Brain microvascular endothelial cell (primary cell): ENCODE results near the gene CTNND2.

ENCODE experiments used
- DNase-seq: peaks from one replicate; pipeline ENCODE4 v3.0.0-alpha.2; 2020
- H3K27ac ChIP-seq: fragments of 250-450 bp; sonication (Bioruptor Pico); 2 replicates; pipeline ENCODE4 v1.5.1; 2020; ENCODE audit warnings: mild to moderate bottlenecking, moderate library complexity
- H3K27me3 ChIP-seq: fragments of 250-450 bp; sonication (Bioruptor Pico); replicated peaks from 2 replicates; pipeline ENCODE4 v1.5.1; 2020; ENCODE audit warnings: mild to moderate bottlenecking
- H3K36me3 ChIP-seq: fragments of 250-450 bp; sonication (Bioruptor Pico); replicated peaks from 2 replicates; pipeline ENCODE4 v1.5.1; 2020; ENCODE audit warnings: mild to moderate bottlenecking
- H3K4me3 ChIP-seq: 2 replicates; pipeline ENCODE4 v1.5.1; 2011; ENCODE audit warnings: low read depth, mild to moderate bottlenecking, control low read depth, low read length, moderate library complexity
- in situ Hi-C: cut with HindIII; loops from 2 replicates; pipeline ENCODE4 v1.10.0; 2017; ENCODE audit warnings: low sequenced_read_pairs, low pct_ligation_motif_present
- TF ChIP-seq, protein P1 (sequence below): IDR thresholded peaks from 2 replicates; pipeline ENCODE4 v1.5.1; 2011; ENCODE audit warnings: low read depth, mild to moderate bottlenecking, moderate library complexity, low read length, control low read depth, inconsistent platforms; ENCODE audit errors: missing control alignments

Gene CTNND2

GRCh38 chr5:11863911-11864310 lies 40.3 kb downstream of the CTNND2 start:
- H3K27ac ChIP-seq, result no peak overlapping the region
- in situ Hi-C loops, result no loop called here
- no peak overlapping the region for H3K4me3 ChIP-seq
- H3K36me3 ChIP-seq, result no peaks in the 10 kb centered on the region
- TF ChIP-seq, protein P1, sequence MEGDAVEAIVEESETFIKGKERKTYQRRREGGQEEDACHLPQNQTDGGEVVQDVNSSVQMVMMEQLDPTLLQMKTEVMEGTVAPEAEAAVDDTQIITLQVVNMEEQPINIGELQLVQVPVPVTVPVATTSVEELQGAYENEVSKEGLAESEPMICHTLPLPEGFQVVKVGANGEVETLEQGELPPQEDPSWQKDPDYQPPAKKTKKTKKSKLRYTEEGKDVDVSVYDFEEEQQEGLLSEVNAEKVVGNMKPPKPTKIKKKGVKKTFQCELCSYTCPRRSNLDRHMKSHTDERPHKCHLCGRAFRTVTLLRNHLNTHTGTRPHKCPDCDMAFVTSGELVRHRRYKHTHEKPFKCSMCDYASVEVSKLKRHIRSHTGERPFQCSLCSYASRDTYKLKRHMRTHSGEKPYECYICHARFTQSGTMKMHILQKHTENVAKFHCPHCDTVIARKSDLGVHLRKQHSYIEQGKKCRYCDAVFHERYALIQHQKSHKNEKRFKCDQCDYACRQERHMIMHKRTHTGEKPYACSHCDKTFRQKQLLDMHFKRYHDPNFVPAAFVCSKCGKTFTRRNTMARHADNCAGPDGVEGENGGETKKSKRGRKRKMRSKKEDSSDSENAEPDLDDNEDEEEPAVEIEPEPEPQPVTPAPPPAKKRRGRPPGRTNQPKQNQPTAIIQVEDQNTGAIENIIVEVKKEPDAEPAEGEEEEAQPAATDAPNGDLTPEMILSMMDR, result no peak
- DNase-seq, result no peak
- H3K27me3 ChIP-seq, result no peaks in the 10 kb centered on the region

DNA sequence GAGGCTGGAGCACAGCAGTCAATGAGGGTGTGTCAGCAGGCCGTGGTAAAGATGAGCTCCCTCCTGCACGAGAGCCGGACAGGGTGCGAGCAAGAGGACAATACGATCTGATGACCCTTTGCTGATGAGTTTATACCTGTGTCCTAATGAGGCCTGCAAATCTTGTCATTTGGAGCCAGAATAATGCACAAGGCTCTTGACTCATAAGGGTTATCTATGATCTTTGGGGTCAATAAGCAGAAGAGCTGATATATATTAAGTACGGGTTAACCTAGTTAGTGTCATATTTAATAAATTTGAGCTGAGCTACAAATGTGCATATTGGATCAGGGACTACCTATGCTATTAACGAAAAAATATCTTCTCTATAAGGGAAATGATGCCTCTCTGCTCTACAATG lies 46.9 kb downstream of the CTNND2 start:
- Histone ChIP-seq H3K27me3 (no peaks in the 10 kb centered on the region), H3K27ac (no peak overlapping the region), H3K36me3 (no peaks in the 10 kb centered on the region), H3K4me3 (no peak overlapping the region)
- in situ Hi-C loops, result no loop called here
- TF ChIP-seq, protein P1, result no peak
- DNase-seq, result no peak

GRCh38 chr5:11854936-11855335 lies 49.3 kb downstream of the CTNND2 start:
- in situ Hi-C loops, result no loop called here
- H3K27me3 ChIP-seq, result no peaks in the 10 kb centered on the region

GRCh38 chr5:11853796-11854195 lies 50.5 kb downstream of the CTNND2 start:
- TF ChIP-seq, protein P1, result no peak
- H3K4me3 ChIP-seq, result no peak overlapping the region
- H3K27me3 ChIP-seq, result no peaks in the 10 kb centered on the region
- DNase-seq, result no peak
- in situ Hi-C loops, result no loop called here
- H3K27ac ChIP-seq, result no peak overlapping the region
- no peaks in the 10 kb centered on the region for H3K36me3 ChIP-seq

More at GRCh38 chr5:11854936-11855335, 49.3 kb downstream of the CTNND2 start:
- TF ChIP-seq, protein P1, result no peak
- H3K4me3 ChIP-seq, result no peak overlapping the region
- no peak for DNase-seq
- H3K36me3 ChIP-seq, result no peaks in the 10 kb centered on the region
- H3K27ac ChIP-seq, result no peak overlapping the region

- TF ChIP-seq, protein P1, result no peak
- no peaks in the 10 kb centered on the region for H3K27me3 ChIP-seq
- no peak for DNase-seq
- in situ Hi-C loops, result no loop called here
- H3K36me3 ChIP-seq, result no peaks in the 10 kb centered on the region
- H3K27ac ChIP-seq, result no peak overlapping the region
- H3K4me3 ChIP-seq, result no peak overlapping the region
Observed at GRCh38 chr5:11853140-11853539, 51.1 kb downstream of the CTNND2 start.

DNA sequence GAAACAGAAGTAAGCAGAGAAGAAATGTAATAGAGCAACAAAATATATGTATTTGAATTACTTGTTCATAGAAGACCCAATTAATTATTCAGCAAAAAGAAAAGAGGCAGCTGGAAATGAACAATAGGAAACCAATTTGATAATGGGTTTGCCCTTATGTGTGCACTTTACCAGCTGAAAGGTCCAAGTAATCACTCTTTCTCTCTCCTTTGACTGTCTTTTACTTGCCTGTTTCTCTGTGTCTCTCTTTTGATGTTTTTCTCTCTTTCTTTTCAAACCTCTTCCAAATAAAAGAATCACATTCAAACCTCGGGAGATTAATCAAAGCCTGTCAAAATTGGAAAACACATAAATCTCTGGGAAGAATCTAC lies 51.5 kb downstream of the CTNND2 start:
- Histone ChIP-seq H3K4me3 (no peak overlapping the region), H3K27me3 (no peaks in the 10 kb centered on the region), H3K27ac (no peak overlapping the region), H3K36me3 (no peaks in the 10 kb centered on the region)
- TF ChIP-seq, protein P1, result no peak
- in situ Hi-C loops, result no loop called here
- no peak for DNase-seq
